ENCODE measurements around the gene POU6F2. TPM values are rescaled to one million over a fixed set of nuclear protein-coding genes. Genes with fewer than 3 reads are reported as not detected.

POU6F2 gene
- total and polyA plus RNA-seq, 2 of the 4 experiments (the other 2 are of a cell fraction), result not detected

GRCh38 chr7:39375874-39376190, 398.1 kb downstream of the POU6F2 start:
- no peak overlapping the region for H4K8ac ChIP-seq (ENCODE audit: low read depth in 2 of 2, low read length in 2 of 2)
- no peaks in the 10 kb centered on the region for H3K4me1 ChIP-seq (ENCODE audit: control insufficient read depth, insufficient read depth, low read length)
- no peak overlapping the region for H3K14ac ChIP-seq (replicated peaks; ENCODE audit: low read depth, low read length)
- no peak overlapping the region for H4K5ac ChIP-seq (ENCODE audit: low read depth, low read length)
- H3K9me1 ChIP-seq (ENCODE audit: insufficient read depth, low read length), result no peaks in the 10 kb centered on the region
- CTCF ChIA-PET, result interaction anchor here (0.6 kb wide), 1 partner anchor 77 kb away, joined by 4 read pairs; no protein-coding TSS in a partner anchor
- H3K9me3 ChIP-seq (ENCODE audit: control insufficient read depth, insufficient read depth, low read length), result no peaks in the 10 kb centered on the region
- no peaks in the 10 kb centered on the region for H4K20me1 ChIP-seq (ENCODE audit: insufficient read depth, low read length)
- H3K56ac ChIP-seq (ENCODE audit: extremely low read depth, insufficient read depth, low read length), result no peak overlapping the region
- no peak overlapping the region for H3K23ac ChIP-seq (ENCODE audit: low read depth, low read length)
- no peak overlapping the region for H2AK9ac ChIP-seq (replicated peaks; ENCODE audit: low read depth, low read length, poor library complexity)
- dilution Hi-C loops (cut with HindIII; ENCODE audit: low sequenced_read_pairs, unreplicated experiment) (no loop called here), intact Hi-C loops (cut with micrococcal nuclease) (no loop called here), in situ Hi-C loops (cut with MboI; ENCODE audit: low sequenced_read_pairs) (no loop called here)
- H3K79me1 ChIP-seq (ENCODE audit: low read depth in 1 of 2, low read length in 2 of 2), result no peaks in the 10 kb centered on the region
- BruUV-seq (replicated peaks), result no TSS peak
- TF ChIP-seq RFX5 (IDR thresholded peaks at IDR 0.05; ENCODE audit: low read depth, low read length) (no peak), CTCF (conservative IDR thresholded peaks at IDR 0.05; ENCODE audit: low read depth, low read length) (no peak), NFE2L2 (IDR thresholded peaks at IDR 0.05; ENCODE audit: low read depth, low read length) (no peak), BHLHE40 (IDR thresholded peaks at IDR 0.05; ENCODE audit: low read depth, low read length) (no peak), RCOR1 (IDR thresholded peaks at IDR 0.05; ENCODE audit: insufficient replicate concordance, low read length) (no peak), MAFK (IDR thresholded peaks at IDR 0.05; ENCODE audit: low read depth, low read length) (no peak), MXI1 (IDR thresholded peaks at IDR 0.05; ENCODE audit: borderline replicate concordance, low read depth, low read length) (no peak), CEBPB (IDR thresholded peaks at IDR 0.05; ENCODE audit: low read depth, low read length) (no peak), ELK1 (IDR thresholded peaks at IDR 0.05; ENCODE audit: borderline replicate concordance, low read depth, low read length) (no peak), USF2 (IDR thresholded peaks at IDR 0.05; ENCODE audit: low read depth, low read length) (no peak), CHD1 (IDR thresholded peaks at IDR 0.05; ENCODE audit: low read depth, low read length) (no peak), SMC3 (IDR thresholded peaks at IDR 0.05; ENCODE audit: low read depth, low read length) (no peak), FOS (IDR thresholded peaks at IDR 0.05; ENCODE audit: low read depth, low read length) (no peak), MAZ (IDR thresholded peaks at IDR 0.05; ENCODE audit: borderline replicate concordance, low read depth, low read length) (no peak), POLR2A (IDR thresholded peaks at IDR 0.05; ENCODE audit: low read depth, low read length) (no peak), RAD21 (IDR thresholded peaks at IDR 0.05; ENCODE audit: low read length) (no peak)
- H3K27me3 ChIP-seq (ENCODE audit: control insufficient read depth, insufficient read depth, low read length), result no peaks in the 10 kb centered on the region
- H2BK120ac ChIP-seq (ENCODE audit: low read depth, low read length), result no peak overlapping the region
- H3K27ac ChIP-seq (ENCODE audit: insufficient read depth, low read length), result no peak overlapping the region
- no peak overlapping the region for H3K4ac ChIP-seq (ENCODE audit: low read depth, low read length)
- no peak overlapping the region for H2BK5ac ChIP-seq (ENCODE audit: low read depth, low read length, poor library complexity, severe bottlenecking)
- POLR2A ChIA-PET (ENCODE audit: unreplicated experiment), result no interaction called here
- no peak overlapping the region for H4K91ac ChIP-seq (ENCODE audit: insufficient read depth, low read depth, low read length)
- no peak overlapping the region for H2BK20ac ChIP-seq (ENCODE audit: low read depth, low read length)
- no peak overlapping the region for H2BK15ac ChIP-seq (ENCODE audit: low read depth, low read length)
- no peak overlapping the region for H3K9ac ChIP-seq (ENCODE audit: low read depth, low read length)
- H3K4me3 ChIP-seq (ENCODE audit: insufficient read depth, low read depth, low read length), result no peak overlapping the region
- no peak overlapping the region for H3K4me2 ChIP-seq (ENCODE audit: low read depth, low read length)
- no peaks in the 10 kb centered on the region for H3K36me3 ChIP-seq (ENCODE audit: control insufficient read depth, insufficient read depth, low read length)
- no peak for ATAC-seq (ENCODE audit: low read depth)
- H2AFZ ChIP-seq (replicated peaks; ENCODE audit: low read length, poor library complexity), result no peak overlapping the region
- no peak for DNase-seq
- H2AK5ac ChIP-seq (ENCODE audit: low read depth, low read length), result no peak overlapping the region
- H3K18ac ChIP-seq (ENCODE audit: low read depth, low read length), result no peak overlapping the region

Data from IMR-90 (cell line).